Progenitor cell of endocrine pancreas (in vitro differentiated cells): ENCODE measurements around the gene HCFC1R1. TPM values are rescaled to one million over a fixed set of nuclear protein-coding genes. Genes with fewer than 3 reads are reported as not detected.

Experiments used
- DNase-seq: peaks from one replicate; pipeline ENCODE4 v3.0.0; 2021; ENCODE audit warnings: low spot score; ENCODE audit not compliant: unreplicated experiment
- H3K27ac Mint-ChIP-seq: 2 replicates; pipeline ENCODE4 v1.8.0; 2021; ENCODE audit warnings: mild to moderate bottlenecking, moderate library complexity, mixed read lengths
- H3K27me3 Mint-ChIP-seq: 2 replicates; pipeline ENCODE4 v1.8.0; 2021; ENCODE audit warnings: mixed read lengths
- H3K36me3 Mint-ChIP-seq: 2 replicates; pipeline ENCODE4 v1.8.0; 2022; ENCODE audit warnings: mixed read lengths; ENCODE audit not compliant: insufficient read depth
- H3K4me1 Mint-ChIP-seq: 2 replicates; pipeline ENCODE4 v1.8.0; 2021; ENCODE audit warnings: low read depth, mixed read lengths
- H3K4me3 Mint-ChIP-seq: 2 replicates; pipeline ENCODE4 v1.8.0; 2021; ENCODE audit warnings: low read depth, mild to moderate bottlenecking, moderate library complexity, mixed read lengths
- H3K9me3 Mint-ChIP-seq: 2 replicates; pipeline ENCODE4 v1.8.0; 2021; ENCODE audit warnings: low read depth, mixed read lengths
- CTCF ChIP-seq: fragments of 200-600 bp; sonication (generic); IDR thresholded peaks from one replicate; pipeline ENCODE4 v1.5.0; 2021; ENCODE audit warnings: antibody characterized with exemption, mild to moderate bottlenecking; ENCODE audit not compliant: unreplicated experiment
- total RNA-seq: library from RNA; stranded (reverse); gene quantifications from 2 replicates; pipeline ENCODE4 v1.2.1, GENCODE V29; 2021

HCFC1R1 gene
- total RNA-seq, 1 donor from 2014 or later, result 22.4 TPM

- H3K27me3 Mint-ChIP-seq, result peaks cover 63% of the 10 kb centered on the region
- H3K36me3 Mint-ChIP-seq, result no peaks in the 10 kb centered on the region
- TF ChIP-seq CTCF, result no peak
- no peaks in the 10 kb centered on the region for H3K9me3 Mint-ChIP-seq
- H3K27ac Mint-ChIP-seq, result no peak overlapping the region
- H3K4me3 Mint-ChIP-seq, result no peak overlapping the region
- DNase-seq, result no peak
- H3K4me1 Mint-ChIP-seq, result peaks cover 4% of the 10 kb centered on the region
Measured at GRCh38 chr16:3038256-3038655, 14.5 kb upstream of the HCFC1R1 start.

- no peaks in the 10 kb centered on the region for H3K9me3 Mint-ChIP-seq
- H3K27ac Mint-ChIP-seq, result peak within 1 kb of the TSS; percentile 49
- H3K27me3 Mint-ChIP-seq, result peaks cover 63% of the 10 kb centered on the region
- H3K4me1 Mint-ChIP-seq, result peaks cover 4% of the 10 kb centered on the region
- peak within 1 kb of the TSS; percentile 64 for H3K4me3 Mint-ChIP-seq
- DNase-seq, result no peak
- no peak for TF ChIP-seq CTCF
- H3K36me3 Mint-ChIP-seq, result no peaks in the 10 kb centered on the region
Measured at GRCh38 chr16:3036726-3037315, 13.1 kb upstream of the HCFC1R1 start, which contains the start of gene BICDL2. Gene BICDL2 (minus strand): TSS chr16:3036944. CDS start chr16:3035496, 1,448 bp downstream.

- DNase-seq, result no peak
- Mint-ChIP-seq H3K36me3 (no peaks in the 10 kb centered on the region), H3K4me1 (peaks cover 4% of the 10 kb centered on the region), H3K27ac (no peak overlapping the region), H3K9me3 (no peaks in the 10 kb centered on the region), H3K27me3 (peaks cover 60% of the 10 kb centered on the region), H3K4me3 (peak overlapping the region; percentile 61)
- no peak for TF ChIP-seq CTCF
Measured at GRCh38 chr16:3035972-3036725, 12.4 kb upstream of the HCFC1R1 start.

GRCh38 chr16:3035289-3035971 is 11.7 kb upstream of the HCFC1R1 start:
- Mint-ChIP-seq H3K4me3 (peak overlapping the region; percentile 61), H3K27me3 (peaks cover 59% of the 10 kb centered on the region)

More at GRCh38 chr16:3035289-3035971, 11.7 kb upstream of the HCFC1R1 start:
- TF ChIP-seq CTCF, result no peak
- no peaks in the 10 kb centered on the region for H3K9me3 Mint-ChIP-seq
- DNase-seq, result no peak
- H3K36me3 Mint-ChIP-seq, result no peaks in the 10 kb centered on the region
- peaks cover 5% of the 10 kb centered on the region for H3K4me1 Mint-ChIP-seq
- no peak overlapping the region for H3K27ac Mint-ChIP-seq
